Neural progenitor cell (in vitro differentiated cells): Measurements from ENCODE around the gene CTDNEP1. TPM values are rescaled to one million over a fixed set of nuclear protein-coding genes. Genes with fewer than 3 reads are reported as not detected.

ENCODE experiments used
- DNase-seq: peaks from one replicate; pipeline ENCODE4 v3.0.0-alpha.2; 2016; ENCODE audit warnings: low spot score
- H2AFZ ChIP-seq: fragments of 200-600 bp; sonication (generic); replicated peaks from 2 replicates; pipeline ENCODE4 v1.6.1; 2016; ENCODE audit warnings: antibody characterized with exemption
- H3F3A ChIP-seq: fragments of 200-600 bp; sonication (generic); 2 replicates; pipeline ENCODE4 v1.6.1; 2016; ENCODE audit warnings: antibody characterized with exemption, low read depth
- H3K27ac ChIP-seq: fragments of 200-600 bp; sonication (generic); 2 replicates; pipeline ENCODE4 v1.5.1; 2016; ENCODE audit warnings: mild to moderate bottlenecking
- H3K27me3 ChIP-seq: fragments of 200-600 bp; sonication (generic); 2 replicates; pipeline ENCODE4 v1.6.1; 2016; ENCODE audit warnings: mild to moderate bottlenecking, moderate library complexity
- H3K36me3 ChIP-seq: fragments of 200-600 bp; sonication (generic); 2 replicates; pipeline ENCODE4 v1.5.1; 2016
- H3K4me1 ChIP-seq: fragments of 200-600 bp; sonication (generic); 2 replicates; pipeline ENCODE4 v1.6.1; 2016; ENCODE audit warnings: mixed run types
- H3K4me2 ChIP-seq: fragments of 200-600 bp; sonication (generic); 2 replicates; pipeline ENCODE4 v1.6.1; 2016
- H3K4me3 ChIP-seq: fragments of 200-600 bp; sonication (generic); 2 replicates; pipeline ENCODE4 v1.5.1; 2016
- H3K79me2 ChIP-seq: fragments of 200-600 bp; sonication (generic); 2 replicates; pipeline ENCODE4 v1.6.1; 2016; ENCODE audit warnings: low read depth
- H3K9ac ChIP-seq: fragments of 200-600 bp; sonication (generic); 2 replicates; pipeline ENCODE4 v1.6.1; 2016
- H3K9me3 ChIP-seq: fragments of 200-600 bp; sonication (generic); 2 replicates; pipeline ENCODE4 v1.5.1; 2016; ENCODE audit warnings: low read depth
- H4K20me1 ChIP-seq: fragments of 200-600 bp; sonication (generic); 2 replicates; pipeline ENCODE4 v1.6.1; 2016; ENCODE audit warnings: low read depth
- H3K27ac Mint-ChIP-seq: 3 replicates; pipeline ENCODE4 v1.8.0; 2021; ENCODE audit warnings: mixed read lengths
- H3K27me3 Mint-ChIP-seq: 2 replicates; pipeline ENCODE4 v1.8.0; 2022; ENCODE audit warnings: low read depth, mild to moderate bottlenecking, inconsistent platforms, moderate library complexity, mixed read lengths; ENCODE audit not compliant: insufficient read depth
- H3K36me3 Mint-ChIP-seq: 3 replicates; pipeline ENCODE4 v1.8.0; 2021; ENCODE audit warnings: mixed read lengths
- H3K4me1 Mint-ChIP-seq: 3 replicates; pipeline ENCODE4 v1.8.0; 2021; ENCODE audit warnings: mixed read lengths
- H3K4me3 Mint-ChIP-seq: 3 replicates; pipeline ENCODE4 v1.8.0; 2021; ENCODE audit warnings: mild to moderate bottlenecking, moderate library complexity, mixed read lengths
- H3K9me3 Mint-ChIP-seq: 3 replicates; pipeline ENCODE4 v1.8.0; 2020; ENCODE audit warnings: mixed read lengths
- EZH2 ChIP-seq: fragments of 200-600 bp; sonication (generic); IDR thresholded peaks from 2 replicates; pipeline ENCODE4 v1.6.1; 2017; ENCODE audit warnings: antibody characterized with exemption, mild to moderate bottlenecking, moderate library complexity
- EZH2phosphoT487 ChIP-seq: fragments of 200-600 bp; sonication (generic); IDR thresholded peaks from 2 replicates; pipeline ENCODE4 v1.6.1; 2017; ENCODE audit warnings: antibody characterized with exemption
- total RNA-seq: library from RNA; depleted of rRNA; stranded (reverse); fragments of >200 nt; gene quantifications from 2 replicates; pipeline ENCODE4 v1.2.3, GENCODE V29; 2015; ENCODE audit warnings: low replicate concordance
- TF ChIP-seq, protein P1 (sequence below): fragments of 200-600 bp; sonication (generic); IDR thresholded peaks from 2 replicates; pipeline ENCODE4 v1.5.1; 2017; ENCODE audit warnings: antibody characterized with exemption, mild to moderate bottlenecking

CTDNEP1 gene
- total RNA-seq, 1 donor from 2014 or later = 46.5 TPM

DNA sequence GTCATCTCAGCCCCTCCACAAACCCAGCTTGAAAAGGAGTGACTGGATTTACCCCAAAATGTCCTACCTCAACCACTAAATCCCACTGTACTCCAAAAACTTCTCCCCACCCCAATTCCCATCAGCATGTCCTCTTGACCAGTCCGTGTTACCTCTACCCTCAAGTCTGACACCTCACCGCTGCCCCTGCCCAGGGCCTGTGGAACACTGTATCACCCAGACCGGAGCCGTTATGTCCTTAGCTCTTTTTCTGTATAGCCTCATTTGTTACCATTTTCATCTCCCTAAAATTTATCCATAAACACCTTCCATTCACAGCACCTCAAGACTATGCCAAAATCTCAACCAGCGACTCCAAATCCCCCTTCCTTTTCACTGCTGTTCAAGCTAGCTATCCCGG lies 14.7 kb downstream of the CTDNEP1 start:
- no peak overlapping the region for H3K27ac Mint-ChIP-seq

DNA sequence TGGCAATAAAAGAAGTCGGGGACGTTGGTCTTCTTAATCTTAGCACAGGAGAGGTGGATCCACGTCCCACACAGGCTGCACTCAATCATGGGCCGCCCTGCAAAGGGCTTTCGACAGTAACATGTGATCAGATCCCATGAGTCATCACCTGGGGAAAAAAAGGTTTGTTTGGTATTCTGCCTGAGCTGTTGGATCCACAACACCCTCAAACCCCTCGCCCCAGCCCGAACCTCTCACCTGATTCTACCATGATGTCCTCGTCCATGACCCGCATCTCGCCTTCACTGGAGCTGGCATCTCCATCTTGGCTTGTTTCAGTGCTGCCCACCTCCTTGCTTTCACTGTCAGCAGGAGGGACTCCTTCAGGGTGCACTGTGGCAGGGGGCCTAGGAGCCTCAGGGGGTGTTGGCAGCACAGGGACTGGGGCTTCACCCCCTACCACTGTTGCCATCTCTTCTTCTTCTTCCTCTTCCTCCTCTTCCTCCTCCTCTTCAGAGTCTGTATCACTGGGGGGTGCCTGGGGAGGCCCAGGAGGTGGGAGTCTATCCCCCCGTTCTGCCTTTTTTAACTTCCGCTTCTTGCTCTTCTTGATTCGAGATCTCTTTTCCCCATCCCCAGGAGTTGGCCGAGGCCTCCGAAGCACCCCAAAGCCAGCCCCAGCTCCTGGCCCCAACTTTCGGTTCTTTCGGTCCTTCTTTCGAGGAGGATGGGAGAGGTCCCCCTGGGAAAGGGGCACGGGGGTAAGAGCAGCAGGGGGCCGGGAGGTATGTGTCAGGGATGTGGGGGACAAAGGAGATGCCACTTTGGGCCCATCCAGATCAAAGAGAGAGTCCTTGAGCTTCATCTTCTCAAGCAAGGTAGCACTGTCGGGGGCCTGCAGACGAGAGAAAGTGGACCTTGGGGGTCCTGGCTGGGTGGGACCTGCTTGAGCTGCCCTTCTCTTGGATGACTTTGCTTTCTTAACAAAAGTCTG lies 15.6 kb downstream of the CTDNEP1 start:
- Mint-ChIP-seq H3K4me1 (peaks cover 47% of the 10 kb centered on the region), H3K27me3 (peaks cover 9% of the 10 kb centered on the region), H3K27ac (no peak overlapping the region), H3K4me3 (peak overlapping the region; percentile 100), H3K36me3 (peaks cover 31% of the 10 kb centered on the region), H3K9me3 (no peaks in the 10 kb centered on the region)
- peaks cover 60% of the 10 kb centered on the region for H3F3A ChIP-seq
- H2AFZ ChIP-seq = no peak overlapping the region
- no peak overlapping the region for H3K9ac ChIP-seq
- H3K36me3 ChIP-seq = no peaks in the 10 kb centered on the region
- no peaks in the 10 kb centered on the region for H3K9me3 ChIP-seq
- H3K79me2 ChIP-seq = peaks cover 90% of the 10 kb centered on the region
- TF ChIP-seq, protein P1, sequence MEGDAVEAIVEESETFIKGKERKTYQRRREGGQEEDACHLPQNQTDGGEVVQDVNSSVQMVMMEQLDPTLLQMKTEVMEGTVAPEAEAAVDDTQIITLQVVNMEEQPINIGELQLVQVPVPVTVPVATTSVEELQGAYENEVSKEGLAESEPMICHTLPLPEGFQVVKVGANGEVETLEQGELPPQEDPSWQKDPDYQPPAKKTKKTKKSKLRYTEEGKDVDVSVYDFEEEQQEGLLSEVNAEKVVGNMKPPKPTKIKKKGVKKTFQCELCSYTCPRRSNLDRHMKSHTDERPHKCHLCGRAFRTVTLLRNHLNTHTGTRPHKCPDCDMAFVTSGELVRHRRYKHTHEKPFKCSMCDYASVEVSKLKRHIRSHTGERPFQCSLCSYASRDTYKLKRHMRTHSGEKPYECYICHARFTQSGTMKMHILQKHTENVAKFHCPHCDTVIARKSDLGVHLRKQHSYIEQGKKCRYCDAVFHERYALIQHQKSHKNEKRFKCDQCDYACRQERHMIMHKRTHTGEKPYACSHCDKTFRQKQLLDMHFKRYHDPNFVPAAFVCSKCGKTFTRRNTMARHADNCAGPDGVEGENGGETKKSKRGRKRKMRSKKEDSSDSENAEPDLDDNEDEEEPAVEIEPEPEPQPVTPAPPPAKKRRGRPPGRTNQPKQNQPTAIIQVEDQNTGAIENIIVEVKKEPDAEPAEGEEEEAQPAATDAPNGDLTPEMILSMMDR = no peak
- TF ChIP-seq EZH2phosphoT487 (no peak), EZH2 (no peak)
- H4K20me1 ChIP-seq = peaks cover 51% of the 10 kb centered on the region
- H3K27me3 ChIP-seq = no peaks in the 10 kb centered on the region
- no peak overlapping the region for H3K27ac ChIP-seq
- no peak overlapping the region for H3K4me3 ChIP-seq
- H3K4me1 ChIP-seq = peaks cover 23% of the 10 kb centered on the region
- no peak for DNase-seq
- H3K4me2 ChIP-seq = no peak overlapping the region

More for the DNA sequence above, 14.7 kb downstream of the CTDNEP1 start:
- peaks cover 90% of the 10 kb centered on the region for H3K79me2 ChIP-seq
- Mint-ChIP-seq H3K9me3 (no peaks in the 10 kb centered on the region), H3K4me1 (peaks cover 55% of the 10 kb centered on the region), H3K4me3 (peak overlapping the region; percentile 99), H3K27me3 (peaks cover 10% of the 10 kb centered on the region), H3K36me3 (peaks cover 33% of the 10 kb centered on the region)
- DNase-seq = no peak
- H3F3A ChIP-seq = peaks cover 69% of the 10 kb centered on the region
- no peak overlapping the region for H2AFZ ChIP-seq
- no peak overlapping the region for H3K9ac ChIP-seq
- peak overlapping the region; percentile 99 for H3K4me3 ChIP-seq
- peaks cover 28% of the 10 kb centered on the region for H3K4me1 ChIP-seq
- H3K9me3 ChIP-seq = no peaks in the 10 kb centered on the region
- TF ChIP-seq, protein P1 = no peak
- TF ChIP-seq EZH2phosphoT487 (no peak), EZH2 (no peak)
- H3K27me3 ChIP-seq = no peaks in the 10 kb centered on the region
- peak overlapping the region; percentile 75 for H3K27ac ChIP-seq
- H4K20me1 ChIP-seq = peaks cover 42% of the 10 kb centered on the region
- no peaks in the 10 kb centered on the region for H3K36me3 ChIP-seq
- peak overlapping the region; percentile 74 for H3K4me2 ChIP-seq

DNA sequence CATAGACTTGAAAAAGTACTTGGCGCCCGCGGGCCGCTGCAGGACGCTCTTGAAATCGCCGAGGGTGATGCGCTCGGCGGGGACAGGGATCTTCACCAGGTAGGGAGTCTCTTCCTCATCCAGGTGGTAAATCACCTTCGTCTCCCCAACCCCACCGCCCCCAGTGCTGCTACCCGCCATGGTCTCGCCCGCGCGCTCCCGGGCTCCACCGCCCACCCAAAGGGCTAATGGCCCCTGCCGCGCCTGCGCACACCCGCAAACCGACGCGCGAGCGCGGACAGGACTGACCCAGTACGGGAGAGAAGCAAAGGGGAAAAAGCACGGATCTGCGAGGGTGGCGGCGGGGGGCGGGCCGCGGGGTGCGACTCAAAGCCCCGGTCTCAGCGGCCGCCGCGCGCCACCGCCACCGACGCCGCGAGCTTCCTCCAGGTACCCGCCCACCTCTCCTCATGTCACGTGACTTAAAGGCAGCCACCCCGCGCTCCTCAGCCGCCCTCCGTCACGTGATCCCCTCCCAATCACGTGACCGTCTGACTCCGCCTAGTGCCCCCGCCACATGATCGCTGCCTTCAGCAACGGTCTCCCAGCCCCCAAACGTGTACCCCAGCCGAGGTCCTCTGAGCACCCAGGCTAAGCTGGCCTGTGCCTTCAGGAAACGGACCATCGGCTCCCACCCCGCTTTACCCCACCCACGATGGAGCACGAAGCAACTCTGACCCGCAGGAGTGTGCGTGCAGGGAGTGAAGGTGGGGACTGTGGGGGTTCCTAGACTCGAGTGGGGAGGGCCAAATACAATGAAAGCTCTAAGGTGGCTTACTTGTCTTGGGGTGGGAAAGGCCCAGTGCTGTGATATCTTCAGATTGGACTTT lies 17.2 kb downstream of the CTDNEP1 start, which contains the start of gene DVL2:
Gene DVL2, minus strand, starts transcription at position 435 of the 869 bp plus-strand sequence. Its CDS starts 255 bp downstream, at position 180.
- H3K27me3 Mint-ChIP-seq = peaks cover 9% of the 10 kb centered on the region
- peak within 1 kb of the TSS; percentile 83 for H3K27ac ChIP-seq
- peaks cover 91% of the 10 kb centered on the region for H3K79me2 ChIP-seq
- H3K36me3 Mint-ChIP-seq = peaks cover 34% of the 10 kb centered on the region
- H3K27ac Mint-ChIP-seq = peak within 1 kb of the TSS; percentile 98
- peak within 1 kb of the TSS; percentile 100 for H3K4me3 Mint-ChIP-seq
- H2AFZ ChIP-seq = no peak within 1 kb of the TSS
- TF ChIP-seq, protein P1 = no peak
- TF ChIP-seq EZH2phosphoT487 (no peak), EZH2 (no peak)
- peaks cover 64% of the 10 kb centered on the region for H4K20me1 ChIP-seq
- peak within 1 kb of the TSS; percentile 84 for H3K4me3 ChIP-seq
- peaks cover 48% of the 10 kb centered on the region for H3F3A ChIP-seq
- H3K4me1 ChIP-seq = peaks cover 13% of the 10 kb centered on the region
- peak within 1 kb of the TSS; percentile 77 for H3K9ac ChIP-seq
- peak within 1 kb of the TSS; percentile 99 for H3K4me2 ChIP-seq
- no peaks in the 10 kb centered on the region for H3K36me3 ChIP-seq
- H3K4me1 Mint-ChIP-seq = peaks cover 33% of the 10 kb centered on the region
- peak; percentile 97 for DNase-seq
- H3K27me3 ChIP-seq = no peaks in the 10 kb centered on the region
- no peaks in the 10 kb centered on the region for H3K9me3 ChIP-seq
- H3K9me3 Mint-ChIP-seq = no peaks in the 10 kb centered on the region
